ENCODE results near the gene H1-8.

GRCh38 chr3:129571605-129572547 is 28.9 kb downstream of the H1-8 start:
- TF ChIP-seq EGR1 (IDR thresholded peaks at IDR 0.05; ENCODE audit: low read depth) = no peak
- TF ChIP-seq CTCF (IDR thresholded peaks at IDR 0.05 in 2 of 3, conservative IDR thresholded peaks at IDR 0.05 in 1 of 3; ENCODE audit: borderline replicate concordance in 1 of 3, insufficient read depth in 1 of 3, low read depth in 2 of 3, low read length in 2 of 3) = no peak
- no peak for TF ChIP-seq SIN3A (IDR thresholded peaks at IDR 0.05; ENCODE audit: low read depth)
- no peak for TF ChIP-seq EZH2 (IDR thresholded peaks at IDR 0.05)
- no peak for TF ChIP-seq ZNF274 (IDR thresholded peaks at IDR 0.05; ENCODE audit: low read depth, low read length)
- TF ChIP-seq POLR2A (IDR thresholded peaks at IDR 0.05; ENCODE audit: borderline replicate concordance, extremely low read depth, insufficient read depth, insufficient read length) = no peak
- no peak for TF ChIP-seq POLR2AphosphoS5 (IDR thresholded peaks at IDR 0.05; ENCODE audit: low read depth, low read length)
- TF ChIP-seq TCF7L2 (IDR thresholded peaks at IDR 0.05; ENCODE audit: borderline replicate concordance, extremely low read depth, insufficient read depth, insufficient read length) = no peak
- no peak for TF ChIP-seq YY1 (IDR thresholded peaks at IDR 0.05; ENCODE audit: extremely low read depth, insufficient replicate concordance, low read depth, low read length)
- TF ChIP-seq SP1 (IDR thresholded peaks at IDR 0.05; ENCODE audit: low read depth) = no peak
- TF ChIP-seq EZH2phosphoT487 (IDR thresholded peaks at IDR 0.05; ENCODE audit: borderline replicate concordance) = no peak
- TF ChIP-seq REST (IDR thresholded peaks at IDR 0.05; ENCODE audit: low read depth) = no peak
- TF ChIP-seq MAX (IDR thresholded peaks at IDR 0.05) = no peak
